ENCODE results near the gene TOMM40. TPM values are rescaled to one million over a fixed set of nuclear protein-coding genes. Genes with fewer than 3 reads are reported as not detected.
A peak's percentile ranks its signal among the peaks of the same experiment; 100 is the strongest.

TOMM40 gene
- 10 to 100 TPM; 55.7 to 65.3 TPM for total RNA-seq

DNA sequence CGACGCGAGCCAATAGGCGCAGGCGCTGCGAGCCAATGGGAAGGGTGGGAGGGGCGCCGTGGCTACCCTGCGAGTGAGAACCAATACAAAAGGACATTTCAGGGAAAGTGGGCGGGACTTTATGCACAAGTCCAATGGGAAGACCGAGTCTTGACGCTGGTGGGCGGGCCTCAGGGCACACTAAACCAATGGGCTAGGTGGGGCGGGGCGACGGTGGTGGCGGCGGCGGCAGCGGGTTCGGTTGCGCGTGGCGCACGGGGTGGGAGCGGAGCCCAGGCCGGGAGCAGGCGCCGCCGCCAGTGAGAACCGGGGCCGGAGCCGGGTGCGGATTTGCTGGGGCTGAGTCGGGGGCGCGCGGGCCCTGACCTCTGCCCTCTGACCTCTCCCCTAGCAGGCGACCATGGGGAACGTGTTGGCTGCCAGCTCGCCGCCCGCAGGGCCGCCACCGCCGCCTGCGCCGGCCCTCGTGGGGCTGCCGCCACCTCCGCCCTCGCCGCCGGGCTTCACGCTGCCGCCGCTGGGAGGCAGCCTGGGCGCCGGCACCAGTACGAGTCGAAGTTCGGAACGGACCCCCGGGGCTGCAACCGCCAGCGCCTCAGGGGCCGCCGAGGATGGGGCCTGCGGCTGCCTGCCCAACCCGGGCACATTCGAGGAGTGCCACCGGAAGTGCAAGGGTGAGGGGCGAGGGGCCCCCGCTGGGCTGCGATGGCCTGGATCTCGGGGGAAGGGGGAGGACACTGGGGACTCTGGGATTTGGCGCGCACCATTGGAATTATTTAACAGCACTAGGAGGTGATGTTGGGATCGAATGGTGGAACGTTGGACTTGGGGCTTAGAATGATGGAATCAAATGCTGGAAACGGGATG is at the start of gene TOMM40:
TSS of gene TOMM40 (plus strand) at position 239 of the 867 bp plus-strand sequence. CDS start at position 401, 162 bp downstream.
- Mint-ChIP-seq H3K4me1 (peaks cover 28% of the 10 kb centered on the region), H3K4me3 (peak within 1 kb of the TSS; percentile 93), H3K36me3 (ENCODE audit: low read depth) (peaks cover 30% of the 10 kb centered on the region), H3K9me3 (no peaks in the 10 kb centered on the region), H3K27me3 (no peaks in the 10 kb centered on the region), H3K27ac (peak within 1 kb of the TSS; percentile 95)
- POLR2A ChIA-PET = interaction anchor here (0.7 kb wide), 1 partner anchor 751 kb away, joined by 3 read pairs; no protein-coding TSS in a partner anchor
- CTCF ChIA-PET = interaction anchor here (1.4 kb wide), 2 partner anchors 39 to 45 kb away, joined by 3 read pairs; partner anchors contain the start of gene NECTIN2
- DNase-seq = peak; percentile 22

- Mint-ChIP-seq H3K36me3 (ENCODE audit: low read depth) (peaks cover 2% of the 10 kb centered on the region), H3K27ac (peak overlapping the region; percentile 65), H3K4me3 (peak overlapping the region; percentile 74), H3K4me1 (peaks cover 20% of the 10 kb centered on the region), H3K27me3 (peaks cover 43% of the 10 kb centered on the region), H3K9me3 (no peaks in the 10 kb centered on the region)
- ChIA-PET POLR2A (interaction anchor here (0.7 kb wide), 1 partner anchor 136 kb away, joined by 3 read pairs; no protein-coding TSS in a partner anchor), CTCF (interaction anchor here (0.6 to 1.6 kb wide), 4 partner anchors 9 to 122 kb away, joined by 3 to 9 read pairs (median 6); no protein-coding TSS in a partner anchor)
- no peak for DNase-seq
Observed at GRCh38 chr19:44845286-44845611, 45.8 kb upstream of the TOMM40 start.

- Mint-ChIP-seq H3K27ac (peak within 1 kb of the TSS; percentile 65), H3K4me1 (peaks cover 20% of the 10 kb centered on the region), H3K9me3 (no peaks in the 10 kb centered on the region), H3K27me3 (peaks cover 43% of the 10 kb centered on the region), H3K36me3 (ENCODE audit: low read depth) (peaks cover 2% of the 10 kb centered on the region), H3K4me3 (peak within 1 kb of the TSS; percentile 74)
- ChIA-PET POLR2A (interaction anchor here (0.7 kb wide), 1 partner anchor 137 kb away, joined by 3 read pairs; no protein-coding TSS in a partner anchor), CTCF (interaction anchor here (0.5 to 1.6 kb wide), 11 partner anchors 8 to 1375 kb away, joined by 3 to 9 read pairs (median 3); partner anchors contain the start of gene TOMM40)
- DNase-seq = peak; percentile 78
Observed at GRCh38 chr19:44845612-44846454, 45.2 kb upstream of the TOMM40 start, which contains the start of gene NECTIN2. NECTIN2 (plus strand) TSS chr19:44846297; CDS start chr19:44846526, 229 bp downstream.

- Mint-ChIP-seq H3K9me3 (no peaks in the 10 kb centered on the region), H3K27me3 (peaks cover 43% of the 10 kb centered on the region), H3K27ac (no peak overlapping the region), H3K36me3 (ENCODE audit: low read depth) (peaks cover 2% of the 10 kb centered on the region), H3K4me1 (peaks cover 17% of the 10 kb centered on the region), H3K4me3 (peak overlapping the region; percentile 53)
- no peak for DNase-seq
- CTCF ChIA-PET = interaction anchor here (1.2 to 1.6 kb wide), 2 partner anchors 10 to 75 kb away, joined by 4 to 9 read pairs; no protein-coding TSS in a partner anchor
- POLR2A ChIA-PET = no interaction called here
Observed at GRCh38 chr19:44846455-44847143, 44.5 kb upstream of the TOMM40 start.

DNA sequence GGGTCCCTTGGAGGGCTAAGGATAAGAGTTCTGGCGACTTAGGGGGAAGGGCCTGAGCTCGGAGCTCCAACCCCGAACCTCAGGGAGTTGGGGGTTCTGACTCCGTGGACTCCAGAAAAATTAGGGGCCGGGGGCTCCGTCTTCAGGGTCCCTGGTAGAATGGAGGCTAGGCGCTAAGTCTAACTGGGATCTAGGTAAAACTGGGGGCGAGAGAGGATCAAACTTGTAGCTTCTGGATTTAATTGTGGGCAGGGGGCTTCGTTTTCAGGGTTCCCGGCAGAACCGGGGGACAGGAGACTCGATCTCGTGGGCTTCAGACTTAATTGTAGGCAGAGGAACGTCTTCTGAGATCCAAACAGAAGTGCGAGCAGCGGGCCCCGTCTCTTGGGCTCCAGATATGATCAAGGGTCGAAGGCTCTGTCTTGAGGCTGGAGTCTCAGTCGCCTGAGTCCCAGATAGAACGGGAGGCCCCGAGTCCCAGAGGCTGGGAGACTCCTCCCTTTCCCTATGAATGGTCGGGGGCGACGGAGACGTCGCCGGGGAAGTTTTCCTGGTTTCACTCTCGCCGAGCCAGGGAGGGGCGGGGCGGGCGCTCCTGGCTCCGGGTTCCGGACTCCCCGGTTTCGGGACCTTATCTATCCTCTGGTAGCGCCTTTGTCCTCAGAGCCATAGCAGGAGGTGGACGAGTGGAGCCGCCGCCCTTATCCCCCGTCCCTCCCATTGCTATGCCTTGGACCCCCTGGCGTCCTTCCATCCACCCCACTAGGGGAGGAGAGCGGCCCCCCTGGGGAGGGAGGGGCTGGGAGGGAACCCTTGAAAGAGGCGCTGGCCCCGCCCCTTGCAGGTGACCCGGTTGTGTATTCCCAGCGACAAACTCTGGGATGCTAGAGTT is 43.7 kb upstream of the TOMM40 start:
- Mint-ChIP-seq H3K4me1 (peaks cover 17% of the 10 kb centered on the region), H3K36me3 (ENCODE audit: low read depth) (peaks cover 2% of the 10 kb centered on the region), H3K27ac (peak overlapping the region; percentile 31), H3K9me3 (no peaks in the 10 kb centered on the region), H3K4me3 (peak overlapping the region; percentile 53), H3K27me3 (peaks cover 43% of the 10 kb centered on the region)
- no peak for DNase-seq
- ChIA-PET POLR2A (no interaction called here), CTCF (interaction anchor here (1.2 kb wide), 1 partner anchor 76 kb away, joined by 4 read pairs; no protein-coding TSS in a partner anchor)

GRCh38 chr19:44848036-44848811 is 42.8 kb upstream of the TOMM40 start:
- Mint-ChIP-seq H3K36me3 (ENCODE audit: low read depth) (peaks cover 2% of the 10 kb centered on the region), H3K9me3 (no peaks in the 10 kb centered on the region), H3K4me3 (no peak overlapping the region), H3K27me3 (peaks cover 45% of the 10 kb centered on the region), H3K27ac (no peak overlapping the region), H3K4me1 (peaks cover 17% of the 10 kb centered on the region)
- ChIA-PET POLR2A (no interaction called here), CTCF (interaction anchor here (1.0 to 1.1 kb wide), 2 partner anchors 36 to 64 kb away, joined by 3 to 4 read pairs; no protein-coding TSS in a partner anchor)
- no peak for DNase-seq

- peaks cover 2% of the 10 kb centered on the region for H3K36me3 Mint-ChIP-seq (ENCODE audit: low read depth)
- peaks cover 17% of the 10 kb centered on the region for H3K4me1 Mint-ChIP-seq
- H3K27me3 Mint-ChIP-seq = peaks cover 47% of the 10 kb centered on the region
- CTCF ChIA-PET = interaction anchor here (0.5 to 1.1 kb wide), 5 partner anchors 9 to 104 kb away, joined by 3 to 4 read pairs (median 3); no protein-coding TSS in a partner anchor
- H3K9me3 Mint-ChIP-seq = no peaks in the 10 kb centered on the region
- no peak overlapping the region for H3K27ac Mint-ChIP-seq
- H3K4me3 Mint-ChIP-seq = no peak overlapping the region
- POLR2A ChIA-PET = no interaction called here
- no peak for DNase-seq
Observed at GRCh38 chr19:44848812-44849447, 42.1 kb upstream of the TOMM40 start.

GRCh38 chr19:44850641-44851109 is 40.4 kb upstream of the TOMM40 start:
- H3K27me3 Mint-ChIP-seq = peaks cover 42% of the 10 kb centered on the region
- H3K9me3 Mint-ChIP-seq = no peaks in the 10 kb centered on the region
- no peak overlapping the region for H3K27ac Mint-ChIP-seq
- H3K4me3 Mint-ChIP-seq = no peak overlapping the region
- CTCF ChIA-PET = no interaction called here
- peaks cover 8% of the 10 kb centered on the region for H3K4me1 Mint-ChIP-seq
- DNase-seq = no peak
- POLR2A ChIA-PET = no interaction called here
- peaks cover under 1% of the 10 kb centered on the region for H3K36me3 Mint-ChIP-seq (ENCODE audit: low read depth)

GRCh38 chr19:44851427-44851826 is 39.6 kb upstream of the TOMM40 start:
- CTCF ChIA-PET = no interaction called here
- H3K4me3 Mint-ChIP-seq = no peak overlapping the region
- no peak overlapping the region for H3K27ac Mint-ChIP-seq
- no peaks in the 10 kb centered on the region for H3K36me3 Mint-ChIP-seq (ENCODE audit: low read depth)
- peaks cover 38% of the 10 kb centered on the region for H3K27me3 Mint-ChIP-seq
- peaks cover 10% of the 10 kb centered on the region for H3K4me1 Mint-ChIP-seq
- no peak for DNase-seq
- POLR2A ChIA-PET = no interaction called here
- no peaks in the 10 kb centered on the region for H3K9me3 Mint-ChIP-seq

DNA sequence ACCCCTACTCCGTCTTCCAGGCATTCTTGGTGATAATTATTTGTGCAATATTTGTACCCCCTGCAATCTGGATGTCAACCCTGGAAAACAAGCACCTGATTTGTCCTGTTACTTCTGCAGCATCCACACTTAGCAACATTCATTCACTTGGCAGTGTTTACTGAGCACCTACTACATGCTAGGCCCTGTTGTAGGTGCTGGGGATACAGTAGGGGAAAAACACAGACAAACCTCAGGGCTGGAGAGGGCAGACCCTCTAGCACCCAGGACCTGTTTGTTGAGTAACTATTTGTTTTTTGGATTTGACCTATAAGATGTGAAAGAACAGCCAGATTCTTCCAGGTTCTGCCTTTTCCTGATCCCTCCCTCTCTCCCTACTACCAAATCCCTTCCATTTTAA is 35.4 kb upstream of the TOMM40 start:
- no peak overlapping the region for H3K27ac Mint-ChIP-seq
- H3K9me3 Mint-ChIP-seq = no peaks in the 10 kb centered on the region
- POLR2A ChIA-PET = no interaction called here
- H3K36me3 Mint-ChIP-seq (ENCODE audit: low read depth) = no peaks in the 10 kb centered on the region
- H3K4me1 Mint-ChIP-seq = peaks cover 4% of the 10 kb centered on the region
- H3K4me3 Mint-ChIP-seq = no peak overlapping the region
- no peak for DNase-seq
- peaks cover 6% of the 10 kb centered on the region for H3K27me3 Mint-ChIP-seq
- CTCF ChIA-PET = no interaction called here
